ENCODE results near the gene TYRO3. TPM values are rescaled to one million over a fixed set of nuclear protein-coding genes. Genes with fewer than 3 reads are reported as not detected.

TYRO3 gene
- total and polyA plus RNA-seq, 2 donors (not counting 1 experiment from before 2014, with no cell fraction given): 0.05 TPM; not detected in 1

- no peaks in the 10 kb centered on the region for H3K9me3 Mint-ChIP-seq (ENCODE audit: insufficient read depth)
- no peaks in the 10 kb centered on the region for H4K20me1 ChIP-seq (ENCODE audit: control insufficient read depth, insufficient read depth, low read length, poor library complexity, severe bottlenecking)
- H3K4me1 Mint-ChIP-seq: no peaks in the 10 kb centered on the region
- DNase-seq (no peak), ATAC-seq (ENCODE audit: low read depth) (no peak)
- H3K27ac Mint-ChIP-seq: no peak overlapping the region
- H3K36me3 ChIP-seq (replicated peaks in 1 of 2; ENCODE audit: control extremely low read depth in 1 of 2, control insufficient read depth in 1 of 2, extremely low read depth in 1 of 2, insufficient read depth in 2 of 2, low read length in 1 of 2): no peaks in the 10 kb centered on the region
- no peak overlapping the region for H3K4me2 ChIP-seq (replicated peaks; ENCODE audit: low read depth, low read length, poor library complexity, severe bottlenecking)
- peaks cover 0 to 10% (median 0%) of the 10 kb centered on the region in 4 experiments for H3K27me3 ChIP-seq (replicated peaks in 1 of 4; ENCODE audit: control extremely low read depth in 1 of 4, control insufficient read depth in 3 of 4, insufficient read depth in 4 of 4, low read length in 3 of 4)
- H3K4me1 ChIP-seq (ENCODE audit: control insufficient read depth in 2 of 2, insufficient read depth in 2 of 2, low read length in 2 of 2): no peaks in the 10 kb centered on the region
- H3K9ac ChIP-seq (ENCODE audit: low read length): no peak overlapping the region
- no peak for TF ChIP-seq CTCF (IDR thresholded peaks at IDR 0.05)
- no peak for TF ChIP-seq EZH2 (IDR thresholded peaks at IDR 0.05; ENCODE audit: borderline replicate concordance, insufficient read depth, low read depth, low read length, poor library complexity, severe bottlenecking)
- ChIA-PET POLR2A (no interaction called here), CTCF (no interaction called here)
- intact Hi-C loops (cut with micrococcal nuclease): no loop called here
- H3K27me3 Mint-ChIP-seq: peaks cover 27% of the 10 kb centered on the region
- no peaks in the 10 kb centered on the region for H3K79me2 ChIP-seq (ENCODE audit: control insufficient read depth, insufficient read depth, low read length)
- no peak overlapping the region for H3K27ac ChIP-seq (ENCODE audit: low read length in 2 of 2)
- no peaks in the 10 kb centered on the region for H3K9me3 ChIP-seq (ENCODE audit: control extremely low read depth in 1 of 3, control insufficient read depth in 2 of 3, insufficient read depth in 1 of 3, low read length in 2 of 3)
- no peak overlapping the region for H2AFZ ChIP-seq (ENCODE audit: insufficient read depth, low read depth, low read length, poor library complexity, severe bottlenecking)
- no peak overlapping the region for H3K4me3 ChIP-seq (ENCODE audit: control extremely low read depth in 1 of 5, extremely low read depth in 1 of 5, insufficient read depth in 1 of 5, low read depth in 2 of 5, low read length in 4 of 5)
- H3K4me3 Mint-ChIP-seq: no peak overlapping the region
- no CpG with 5 or more reads among the region's 5 CpGs for WGBS (ENCODE audit: insufficient coverage)
These were observed 38.8 kb downstream of the TYRO3 start for GRCh38 chr15:41597787-41598186.

DNA sequence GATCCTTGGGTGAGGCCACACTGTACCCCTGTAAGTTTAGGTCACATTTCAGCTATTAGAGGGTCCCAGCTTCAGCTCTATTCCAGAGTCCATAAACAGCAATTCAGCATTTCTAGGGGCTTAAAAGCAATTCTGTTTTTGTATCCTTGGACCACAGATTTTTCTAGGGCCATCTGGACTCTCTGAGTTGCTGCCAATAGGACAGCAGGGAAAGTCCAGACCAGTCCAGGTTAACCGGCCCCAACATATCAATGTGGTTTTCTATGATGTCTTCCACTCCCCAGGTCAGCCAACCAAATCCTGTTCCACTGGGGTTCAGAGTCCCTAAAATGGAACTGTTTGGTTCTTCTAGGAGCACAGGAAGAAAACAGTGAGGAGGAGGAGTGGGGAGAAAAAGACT is 40.0 kb downstream of the TYRO3 start:
- H4K20me1 ChIP-seq (ENCODE audit: control insufficient read depth, insufficient read depth, low read length, poor library complexity, severe bottlenecking): no peaks in the 10 kb centered on the region
- H3K9ac ChIP-seq (ENCODE audit: low read length): no peak overlapping the region
- H3K36me3 ChIP-seq (replicated peaks in 1 of 2; ENCODE audit: control extremely low read depth in 1 of 2, control insufficient read depth in 1 of 2, extremely low read depth in 1 of 2, insufficient read depth in 2 of 2, low read length in 1 of 2): no peaks in the 10 kb centered on the region
- peaks cover 32% of the 10 kb centered on the region for H3K27me3 Mint-ChIP-seq
- no peak overlapping the region for H2AFZ ChIP-seq (ENCODE audit: insufficient read depth, low read depth, low read length, poor library complexity, severe bottlenecking)
- no peak overlapping the region for H3K27ac ChIP-seq (ENCODE audit: low read length in 2 of 2)
- H3K79me2 ChIP-seq (ENCODE audit: control insufficient read depth, insufficient read depth, low read length): no peaks in the 10 kb centered on the region
- no peak overlapping the region for H3K4me3 Mint-ChIP-seq
- no peak overlapping the region for H3K27ac Mint-ChIP-seq
- H3K9me3 Mint-ChIP-seq (ENCODE audit: insufficient read depth): no peaks in the 10 kb centered on the region
- no peak overlapping the region for H3K4me3 ChIP-seq (ENCODE audit: control extremely low read depth in 1 of 5, extremely low read depth in 1 of 5, insufficient read depth in 1 of 5, low read depth in 2 of 5, low read length in 4 of 5)
- DNase-seq (no peak), ATAC-seq (ENCODE audit: low read depth) (no peak)
- TF ChIP-seq CTCF (IDR thresholded peaks at IDR 0.05) (no peak), EZH2 (IDR thresholded peaks at IDR 0.05; ENCODE audit: borderline replicate concordance, insufficient read depth, low read depth, low read length, poor library complexity, severe bottlenecking) (no peak)
- no peaks in the 10 kb centered on the region for H3K9me3 ChIP-seq (ENCODE audit: control extremely low read depth in 1 of 3, control insufficient read depth in 2 of 3, insufficient read depth in 1 of 3, low read length in 2 of 3)
- peaks cover 3% of the 10 kb centered on the region for H3K4me1 Mint-ChIP-seq
- H3K4me2 ChIP-seq (replicated peaks; ENCODE audit: low read depth, low read length, poor library complexity, severe bottlenecking): no peak overlapping the region
- H3K4me1 ChIP-seq (ENCODE audit: control insufficient read depth in 2 of 2, insufficient read depth in 2 of 2, low read length in 2 of 2): peaks cover 2 to 3% of the 10 kb centered on the region in 2 donors
- intact Hi-C loops (cut with micrococcal nuclease): no loop called here
- CTCF ChIA-PET: no interaction called here
- POLR2A ChIA-PET: no interaction called here
- peaks cover 0 to 18% (median under 1%) of the 10 kb centered on the region in 4 experiments for H3K27me3 ChIP-seq (replicated peaks in 1 of 4; ENCODE audit: control extremely low read depth in 1 of 4, control insufficient read depth in 3 of 4, insufficient read depth in 4 of 4, low read length in 3 of 4)
- WGBS (ENCODE audit: insufficient coverage): no CpG with 5 or more reads among the region's 1 CpG
